ENCODE measurements around the gene PEX26.
"Not testable (repeated sequence)": the region's sequence is repeated elsewhere in the genome, so short reads cannot be mapped to it uniquely, and the experiment has no call there.

PEX26 gene

DNA sequence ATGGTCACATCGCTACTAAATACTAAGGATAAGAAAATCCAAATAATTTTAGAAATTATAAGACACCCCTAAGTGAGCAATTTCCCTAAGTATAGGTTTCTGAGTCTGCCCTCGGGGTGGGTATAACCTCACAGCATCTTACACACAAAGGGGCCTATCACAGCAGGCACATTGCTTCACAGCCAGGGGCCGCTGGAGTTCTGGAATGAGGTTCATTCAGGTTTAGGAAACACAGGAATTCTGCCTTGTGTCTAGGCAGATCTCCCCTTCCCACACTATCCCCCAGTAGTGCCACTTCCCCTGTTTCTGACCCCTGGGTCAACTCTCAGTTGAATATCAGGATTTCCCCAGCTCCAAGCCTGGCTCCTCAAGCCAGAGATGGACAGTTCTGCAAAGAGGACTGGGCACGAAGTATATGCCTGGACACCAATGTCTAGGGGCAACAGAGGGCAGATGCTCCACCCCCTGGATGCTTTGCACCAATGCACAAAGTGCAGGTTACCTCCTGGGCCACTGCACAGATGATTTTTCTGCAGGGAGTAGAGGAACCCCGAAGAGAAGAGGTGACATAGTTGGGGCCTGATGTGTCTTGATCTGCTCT, 44.3 kb downstream of the PEX26 start:
- DNase-seq: no peak

DNA sequence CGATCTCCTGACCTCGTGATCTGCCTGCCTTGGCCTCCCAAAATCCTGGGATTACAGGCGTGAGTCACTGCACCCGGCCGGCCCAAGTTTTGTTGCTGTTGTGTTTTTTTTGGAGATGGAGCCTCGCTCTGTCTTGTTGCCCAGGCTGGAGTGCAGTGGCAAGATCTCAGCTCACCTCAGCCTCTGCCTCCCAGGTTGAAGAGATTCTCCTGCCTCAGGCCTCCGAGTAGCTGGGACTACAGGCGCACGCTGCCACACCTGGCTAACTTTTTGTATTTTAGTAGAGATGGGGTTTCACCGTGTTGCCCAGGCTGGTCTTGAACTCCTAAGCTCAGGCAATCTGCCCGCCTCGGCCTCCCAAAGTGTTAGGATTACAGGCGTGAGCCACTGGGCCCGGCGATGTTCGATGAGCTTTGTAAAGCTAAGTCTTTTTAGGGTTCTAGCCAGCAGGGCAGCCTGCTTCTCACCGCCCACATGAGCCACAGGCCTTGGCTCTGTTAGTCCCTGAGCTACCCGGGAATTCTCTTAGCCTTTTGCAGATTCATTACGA, 45.8 kb downstream of the PEX26 start:
- DNase-seq: not testable (repeated sequence)

DNA sequence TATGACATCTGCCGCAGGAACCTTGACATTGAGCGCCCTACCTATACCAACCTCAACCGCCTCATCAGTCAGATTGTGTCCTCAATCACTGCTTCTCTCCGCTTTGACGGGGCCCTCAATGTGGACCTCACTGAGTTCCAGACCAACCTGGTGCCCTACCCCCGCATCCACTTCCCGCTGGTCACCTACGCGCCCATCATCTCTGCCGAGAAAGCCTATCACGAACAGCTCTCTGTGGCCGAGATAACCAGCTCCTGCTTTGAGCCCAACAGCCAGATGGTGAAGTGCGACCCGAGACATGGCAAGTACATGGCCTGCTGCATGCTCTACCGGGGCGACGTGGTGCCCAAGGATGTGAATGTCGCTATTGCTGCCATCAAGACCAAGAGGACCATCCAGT, 48.8 kb downstream of the PEX26 start:
- no peak for DNase-seq

DNA sequence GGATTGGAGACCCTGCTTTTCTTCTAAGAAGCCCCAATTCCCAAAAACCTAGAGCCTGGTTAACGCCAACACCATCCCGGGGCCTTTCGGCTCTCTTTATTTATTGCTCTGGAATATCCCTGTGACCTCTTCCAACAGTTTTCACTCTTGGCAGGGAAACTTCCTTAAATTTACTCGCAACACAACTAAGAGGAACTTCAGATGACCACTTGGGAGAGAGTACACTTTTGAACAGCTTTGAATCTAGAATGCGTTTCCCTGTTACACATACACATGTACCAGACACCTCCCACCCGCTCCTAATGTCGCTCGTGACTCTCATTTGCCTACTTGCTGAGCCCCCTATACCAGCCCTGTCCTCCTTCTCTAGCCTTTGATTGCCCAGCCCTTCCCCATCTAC, 52.2 kb downstream of the PEX26 start:
- no peak for DNase-seq

DNA sequence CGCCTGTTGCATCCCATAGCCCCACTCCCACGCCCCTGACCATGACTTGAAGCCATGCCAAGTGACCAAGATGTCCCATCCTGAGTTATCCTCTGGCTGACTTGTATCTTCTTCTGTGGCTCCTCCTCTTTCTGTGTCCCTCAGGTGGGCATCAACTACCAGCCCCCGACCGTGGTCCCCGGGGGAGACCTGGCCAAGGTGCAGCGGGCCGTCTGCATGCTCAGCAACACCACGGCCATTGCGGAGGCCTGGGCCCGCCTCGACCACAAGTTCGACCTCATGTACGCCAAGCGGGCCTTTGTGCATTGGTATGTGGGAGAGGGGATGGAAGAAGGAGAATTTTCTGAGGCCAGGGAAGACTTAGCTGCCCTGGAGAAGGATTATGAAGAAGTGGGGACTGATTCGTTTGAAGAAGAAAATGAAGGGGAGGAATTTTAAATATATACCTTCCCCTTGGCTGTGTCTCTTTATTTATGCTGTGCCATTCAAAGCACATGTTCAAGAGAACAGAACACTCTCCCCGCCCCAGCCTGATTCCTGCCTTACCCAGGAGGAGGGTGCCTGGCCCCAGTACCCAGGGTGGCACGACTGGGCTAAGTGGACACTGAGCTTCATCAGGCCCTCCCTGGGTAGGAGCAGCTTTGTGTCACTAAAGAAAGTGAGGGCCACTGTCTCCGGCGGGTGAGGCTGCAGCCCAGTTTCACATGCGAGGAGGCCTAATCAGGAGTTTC, 53.1 kb downstream of the PEX26 start:
- no peak for DNase-seq

DNA sequence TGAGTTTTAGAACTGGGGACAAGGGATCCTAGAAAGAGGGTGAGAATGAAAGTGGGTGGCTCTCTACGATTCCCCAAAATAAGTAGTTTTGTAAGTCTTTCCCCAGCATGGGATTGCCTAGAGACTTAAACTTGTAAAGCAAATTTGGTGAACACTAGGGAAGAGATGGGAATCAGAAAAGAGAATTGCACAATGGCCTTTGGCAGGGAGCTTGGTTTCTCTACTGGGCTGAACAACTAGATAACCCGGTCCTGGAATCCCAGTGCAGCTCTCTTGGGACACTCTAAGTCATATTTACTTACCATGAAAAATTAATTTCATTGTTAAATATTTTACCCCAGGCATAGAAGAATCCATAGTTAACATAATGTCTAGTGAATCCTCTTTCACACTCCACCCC, 55.7 kb downstream of the PEX26 start:
- no peak for DNase-seq

DNA sequence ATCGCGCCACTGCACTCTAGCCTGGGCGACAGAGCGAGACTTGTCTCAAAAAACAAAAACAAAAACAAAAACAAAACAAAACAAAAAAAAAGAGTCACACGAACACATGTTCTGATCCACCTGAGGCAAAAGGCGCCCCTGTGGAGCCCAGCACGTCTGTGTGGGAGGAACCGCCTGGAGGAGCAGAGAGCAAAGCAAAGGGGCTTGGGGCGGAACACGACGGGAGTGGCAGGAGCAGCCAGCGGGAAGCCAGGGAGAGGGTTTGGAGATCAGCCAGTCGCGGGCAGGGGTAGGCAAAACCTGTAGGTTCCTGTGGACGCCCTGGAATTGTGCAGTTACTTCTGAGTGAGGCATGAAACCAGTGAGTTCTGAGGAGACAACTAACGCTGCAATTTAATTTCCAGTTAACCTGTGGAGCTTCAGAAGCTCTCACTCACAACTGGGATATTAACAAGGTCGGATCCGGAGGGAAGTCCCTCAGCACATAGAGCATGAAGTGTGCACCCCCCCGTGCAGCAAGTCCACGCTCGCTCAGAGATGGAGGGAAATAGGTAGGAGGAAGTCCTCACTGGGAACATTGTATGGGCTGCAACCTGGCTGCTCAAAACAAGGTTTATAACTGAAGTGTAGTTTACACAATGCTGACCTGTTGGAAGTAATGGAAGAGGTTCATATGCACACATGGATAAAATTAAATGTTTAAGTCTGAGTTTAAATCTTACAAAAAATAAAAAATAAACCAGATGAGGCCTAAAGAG, 59.0 kb downstream of the PEX26 start:
- DNase-seq: no peak

DNA sequence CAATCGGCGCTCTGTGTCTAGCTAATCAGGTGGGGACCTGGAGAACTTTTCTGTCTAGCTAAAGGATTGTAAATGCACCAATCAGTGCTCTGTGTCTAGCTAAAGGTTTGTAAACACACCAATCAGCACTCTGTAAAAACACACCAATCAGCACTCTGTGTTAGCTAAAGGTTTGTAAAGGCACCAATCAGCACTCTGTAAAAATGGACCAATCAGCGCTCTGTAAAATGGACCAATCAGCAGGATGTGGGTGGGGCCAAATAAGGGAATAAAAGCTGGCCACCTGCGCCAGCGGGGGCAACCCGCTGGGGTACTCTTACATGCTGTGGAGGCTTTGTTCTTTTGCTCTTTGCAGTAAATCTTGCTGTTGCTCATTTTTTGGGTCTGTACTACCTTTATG, 63.2 kb downstream of the PEX26 start:
- DNase-seq: not testable (repeated sequence)

DNA sequence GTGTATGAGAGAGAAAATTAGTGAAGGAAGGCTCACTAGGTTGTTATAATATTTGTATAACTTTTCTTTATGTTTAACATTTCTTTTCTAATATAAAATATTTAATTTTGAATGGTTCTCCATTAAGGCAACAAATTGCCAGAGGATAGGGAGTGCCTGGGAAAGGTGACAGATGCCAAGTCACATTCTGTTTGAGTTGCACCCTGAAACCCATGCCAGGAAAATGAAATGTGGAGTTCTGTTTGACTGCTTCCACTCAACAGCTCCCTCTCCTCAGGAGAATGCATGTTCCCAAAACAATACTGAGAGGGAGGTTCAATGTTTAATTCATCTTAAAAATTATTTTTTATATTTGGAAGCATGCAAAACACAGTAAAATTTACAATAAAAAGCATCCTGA, 66.3 kb downstream of the PEX26 start:
- no peak for DNase-seq

DNA sequence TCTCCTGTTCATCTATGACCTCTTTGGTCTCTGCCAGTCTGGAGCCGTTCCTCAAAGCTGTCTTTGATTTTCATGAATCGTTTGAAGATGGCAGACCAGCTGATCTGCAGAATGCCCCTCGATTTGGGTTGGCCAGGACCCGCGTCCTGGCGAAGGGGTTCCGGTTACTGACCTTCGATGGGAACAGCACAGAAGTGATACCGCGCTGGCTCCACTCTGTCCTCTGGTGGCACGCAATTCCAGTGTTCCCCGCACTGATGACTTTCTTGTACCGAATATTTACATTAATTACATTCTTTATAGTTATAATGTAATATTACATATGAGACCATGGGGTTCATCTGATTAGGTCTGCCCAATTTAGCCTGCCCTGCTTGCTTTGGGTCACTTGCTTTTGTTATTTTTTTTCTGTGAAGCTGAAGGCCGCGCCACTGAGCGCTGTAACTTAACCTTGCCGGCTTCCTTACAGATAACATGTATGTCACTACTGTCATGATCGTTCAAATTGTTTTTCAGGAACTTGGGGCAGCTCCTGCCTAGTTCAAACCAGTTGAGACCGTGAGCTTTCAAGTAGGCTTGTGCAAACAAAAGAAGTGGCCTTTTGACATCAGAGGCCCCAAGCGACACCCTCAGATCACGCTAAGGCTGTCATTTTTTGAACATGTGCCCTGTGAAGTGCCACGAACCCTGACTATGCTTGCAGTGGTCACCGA, 68.0 kb downstream of the PEX26 start:
- DNase-seq: no peak

DNA sequence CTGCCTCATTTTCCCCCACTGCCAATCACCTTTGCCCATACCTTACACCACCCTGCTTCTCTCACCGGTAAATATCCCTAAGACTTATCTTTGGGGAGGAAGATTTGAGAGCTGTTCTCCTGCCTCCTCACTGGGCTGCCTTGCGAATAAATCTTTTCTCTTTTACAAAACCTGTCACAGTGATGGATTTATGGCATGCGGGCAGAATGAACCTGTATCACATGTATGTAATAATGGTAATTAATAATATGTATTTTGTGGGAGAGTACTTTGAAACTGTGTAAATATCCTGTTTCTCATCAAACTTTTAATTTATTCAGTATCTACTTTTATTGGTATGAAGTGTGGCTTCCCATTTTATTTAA, 68.6 kb downstream of the PEX26 start:
- DNase-seq: no peak

DNA sequence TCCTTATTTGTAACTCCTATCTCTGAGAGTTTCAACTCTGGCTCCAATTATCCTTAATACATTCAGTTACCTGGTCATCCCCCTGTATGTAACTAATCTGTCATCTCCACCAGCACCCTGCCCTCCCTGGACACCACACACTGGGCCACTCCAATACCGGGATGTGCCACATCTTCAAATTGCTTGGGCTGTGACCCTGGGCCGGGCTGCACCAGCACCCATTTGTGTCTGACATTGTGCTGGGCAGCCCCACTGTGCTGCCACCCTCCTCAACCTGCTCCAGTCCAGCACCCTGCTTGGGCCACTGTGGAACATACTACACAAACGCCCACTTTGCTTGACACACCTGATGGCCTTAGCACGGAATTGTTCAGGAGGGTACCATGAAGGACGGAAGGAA, 70.0 kb downstream of the PEX26 start:
- no peak for DNase-seq

DNA sequence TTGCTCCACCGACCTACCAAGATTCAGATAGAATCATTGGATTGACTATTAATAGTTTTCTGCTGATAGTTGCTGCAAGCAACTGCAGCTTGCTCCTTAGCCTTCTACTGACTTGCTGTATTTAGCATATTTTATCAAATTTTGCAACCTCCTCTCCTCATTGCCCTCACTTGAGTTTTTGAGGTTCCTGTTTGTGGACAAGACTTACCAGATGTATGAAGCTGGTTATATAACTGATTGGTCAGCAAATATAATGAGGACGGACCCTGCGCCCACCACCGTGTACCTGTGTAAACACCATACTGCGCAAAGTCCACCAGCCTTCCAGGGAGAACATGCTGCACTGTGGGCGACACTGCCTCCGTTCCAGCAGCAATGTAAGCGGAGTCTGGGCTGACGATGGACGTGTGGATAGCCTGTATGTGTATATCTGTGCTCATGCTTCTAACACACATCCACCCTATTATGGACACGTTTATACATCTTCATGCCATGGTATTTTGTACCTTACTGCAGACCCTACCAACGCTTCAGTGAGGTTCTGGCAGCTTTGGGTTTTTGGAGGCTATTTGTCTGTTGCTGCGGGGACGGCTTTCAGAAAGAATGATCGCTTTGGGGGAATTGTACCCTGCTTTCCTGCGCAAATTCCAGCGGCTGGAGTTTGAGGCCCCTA, 70.6 kb downstream of the PEX26 start:
- DNase-seq: no peak

DNA sequence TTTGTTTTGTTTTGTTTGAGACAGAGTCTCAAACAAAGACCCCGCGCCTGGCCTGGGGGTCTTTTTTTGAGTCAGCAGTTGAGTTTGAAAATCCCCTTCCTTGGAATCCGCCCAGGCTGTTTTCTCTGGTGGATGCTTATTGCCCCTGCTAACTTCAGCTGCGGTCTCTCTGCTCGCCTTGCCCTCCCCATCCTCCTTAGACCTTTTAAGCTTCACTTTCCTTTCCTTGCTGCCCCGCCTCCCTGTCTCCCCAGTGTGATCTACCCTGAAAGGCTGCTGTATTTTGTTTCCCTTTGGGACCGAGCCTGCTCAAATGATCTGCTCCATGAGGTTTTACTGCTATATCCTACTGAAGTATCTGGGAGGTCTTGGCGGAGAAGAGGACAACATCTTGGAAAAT, 74.7 kb downstream of the PEX26 start:
- DNase-seq: no peak

DNA sequence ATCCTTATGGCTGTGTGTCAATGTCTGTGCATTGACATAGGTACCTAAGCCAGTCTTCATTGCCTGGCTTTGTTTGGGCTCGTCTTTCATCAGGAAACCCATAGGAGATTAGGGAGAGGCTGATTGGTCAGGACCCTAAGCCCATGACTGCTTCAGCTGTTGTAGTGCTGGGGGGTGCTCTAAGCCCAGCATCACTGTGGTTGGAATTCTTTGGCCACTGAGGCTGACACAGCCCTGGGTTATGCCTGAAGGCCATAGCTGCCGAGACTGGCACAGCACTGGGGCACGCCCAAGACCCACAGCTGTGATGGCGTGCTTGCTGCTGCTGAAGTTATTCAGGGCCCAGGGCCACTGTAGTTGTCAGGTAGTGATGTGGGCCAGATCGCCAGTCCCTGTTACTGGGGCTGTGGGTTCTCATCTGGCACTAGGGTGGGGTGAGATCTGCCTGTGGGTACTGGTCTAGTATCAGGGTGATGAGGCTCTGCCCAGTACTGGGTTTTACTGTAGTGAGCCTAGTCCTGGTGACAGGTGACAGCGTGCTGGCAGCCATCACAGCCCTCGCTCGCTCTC, 77.1 kb downstream of the PEX26 start:
- DNase-seq: no peak

All from NCI-H146 (cell line).